ENCODE data around the gene CCDC171.
"Not testable (repeated sequence)": the region's sequence is repeated elsewhere in the genome, so short reads cannot be mapped to it uniquely, and the experiment has no call there.

Gene CCDC171

GRCh38 chr9:15553528-15553898, 670 bp downstream of the CCDC171 start:
- DNase-seq (ENCODE audit: low read depth in 2 of 2): no peak

GRCh38 chr9:15570769-15571168, 17.9 kb downstream of the CCDC171 start:
- no peak for DNase-seq (ENCODE audit: low read depth in 2 of 2)

GRCh38 chr9:15572200-15572770, 19.4 kb downstream of the CCDC171 start:
- no peak for DNase-seq (ENCODE audit: low read depth in 2 of 2)

- no peak for DNase-seq (ENCODE audit: low read depth in 2 of 2)
Observed at GRCh38 chr9:15576350-15577050, 23.7 kb downstream of the CCDC171 start.

- DNase-seq (ENCODE audit: low read depth in 2 of 2): no peak
Observed at GRCh38 chr9:15578714-15579113, 25.9 kb downstream of the CCDC171 start.

GRCh38 chr9:15584379-15584778, 31.5 kb downstream of the CCDC171 start:
- DNase-seq (ENCODE audit: low read depth in 2 of 2): no peak

GRCh38 chr9:15592317-15592716, 39.5 kb downstream of the CCDC171 start:
- no peak for DNase-seq (ENCODE audit: low read depth in 2 of 2)

GRCh38 chr9:15592940-15593339, 40.1 kb downstream of the CCDC171 start:
- DNase-seq (ENCODE audit: low read depth in 2 of 2): not testable (repeated sequence)

GRCh38 chr9:15600666-15601330, 48.0 kb downstream of the CCDC171 start:
- DNase-seq (ENCODE audit: low read depth in 2 of 2): not testable (repeated sequence)

GRCh38 chr9:15606643-15607472, 54.0 kb downstream of the CCDC171 start:
- DNase-seq (ENCODE audit: low read depth in 2 of 2): no peak

- DNase-seq (ENCODE audit: low read depth in 2 of 2): no peak
Observed at GRCh38 chr9:15612962-15613361, 60.1 kb downstream of the CCDC171 start.

GRCh38 chr9:15617782-15618181, 64.9 kb downstream of the CCDC171 start:
- no peak for DNase-seq (ENCODE audit: low read depth in 2 of 2)

GRCh38 chr9:15618540-15619331, 65.9 kb downstream of the CCDC171 start:
- DNase-seq (ENCODE audit: low read depth in 2 of 2): no peak

- DNase-seq (ENCODE audit: low read depth in 2 of 2): no peak
Observed at GRCh38 chr9:15622318-15622971, 69.6 kb downstream of the CCDC171 start.

GRCh38 chr9:15635752-15636151, 82.9 kb downstream of the CCDC171 start:
- no peak for DNase-seq (ENCODE audit: low read depth in 2 of 2)

- no peak for DNase-seq (ENCODE audit: low read depth in 2 of 2)
Observed at GRCh38 chr9:15640121-15640520, 87.3 kb downstream of the CCDC171 start.

- DNase-seq (ENCODE audit: low read depth in 2 of 2): no peak
Observed at GRCh38 chr9:15641291-15641690, 88.4 kb downstream of the CCDC171 start.

GRCh38 chr9:15642369-15642962, 89.6 kb downstream of the CCDC171 start:
- DNase-seq (ENCODE audit: low read depth in 2 of 2): no peak

- DNase-seq (ENCODE audit: low read depth in 2 of 2): no peak
Observed at GRCh38 chr9:15670246-15670645, 117.4 kb downstream of the CCDC171 start.

- no peak for DNase-seq (ENCODE audit: low read depth in 2 of 2)
Observed at GRCh38 chr9:15670894-15671293, 118.1 kb downstream of the CCDC171 start.

- DNase-seq (ENCODE audit: low read depth in 2 of 2): no peak
Observed at GRCh38 chr9:15693701-15694100, 140.9 kb downstream of the CCDC171 start.

All from stimulated activated CD8-positive, alpha-beta memory T cell treated with anti-CD3 and anti-CD28 coated beads, Interleukin-7, amount 100 ng/mL, for 4 hours (primary cell).